GM23338 (cell line): Measurements from ENCODE around the gene DGKD. TPM values are rescaled to one million over a fixed set of nuclear protein-coding genes. Genes with fewer than 3 reads are reported as not detected.
A peak's percentile ranks its signal among the peaks of the same experiment; 100 is the strongest.

Experiments used
- ATAC-seq: fragments of 200-7000 bp; cut with Tn5 transposase; 3 replicates; pipeline ENCODE4 v1.9.1; 2020
- DNase-seq: peaks from one replicate; pipeline ENCODE4 v3.0.0-alpha.2; 2015; ENCODE audit warnings: low spot score
- H2AFZ ChIP-seq: fragments of 200-600 bp; sonication (generic); 2 replicates; pipeline ENCODE4 v1.8.0; 2016; ENCODE audit warnings: antibody characterized with exemption, mild to moderate bottlenecking, moderate library complexity
- H3F3A ChIP-seq: fragments of 200-600 bp; sonication (generic); replicated peaks from 2 replicates; pipeline ENCODE4 v1.8.0; 2017; ENCODE audit warnings: antibody characterized with exemption, mixed run types, low read depth
- H3K27ac ChIP-seq: fragments of 200-600 bp; sonication (generic); 2 replicates; pipeline ENCODE4 v1.6.1; 2016; ENCODE audit warnings: low read depth
- H3K27me3 ChIP-seq: fragments of 200-600 bp; sonication (generic); 2 replicates; pipeline ENCODE4 v1.8.0; 2016; ENCODE audit warnings: mild to moderate bottlenecking, mixed run types, moderate library complexity; ENCODE audit not compliant: insufficient read depth
- H3K36me3 ChIP-seq: fragments of 200-600 bp; sonication (generic); 2 replicates; pipeline ENCODE4 v1.8.0; 2016; ENCODE audit warnings: mild to moderate bottlenecking; ENCODE audit not compliant: insufficient read depth
- H3K4me1 ChIP-seq: fragments of 200-600 bp; sonication (generic); 2 replicates; pipeline ENCODE4 v1.8.0; 2016; ENCODE audit warnings: mild to moderate bottlenecking, moderate library complexity; ENCODE audit not compliant: insufficient read depth
- H3K4me2 ChIP-seq: fragments of 200-600 bp; sonication (generic); 2 replicates; pipeline ENCODE4 v1.7.1; 2017; ENCODE audit warnings: mixed run types
- H3K4me3 ChIP-seq: fragments of 200-600 bp; sonication (generic); 2 replicates; pipeline ENCODE4 v1.6.1; 2016; ENCODE audit warnings: mixed run types
- H3K79me2 ChIP-seq: fragments of 200-600 bp; sonication (generic); replicated peaks from 2 replicates; pipeline ENCODE4 v1.8.0; 2017; ENCODE audit warnings: mild to moderate bottlenecking; ENCODE audit not compliant: insufficient read depth
- H3K9me2 ChIP-seq: fragments of 200-600 bp; sonication (generic); 2 replicates; pipeline ENCODE4 v1.8.0; 2017; ENCODE audit not compliant: insufficient read depth
- H4K20me1 ChIP-seq: fragments of 200-600 bp; sonication (generic); replicated peaks from 2 replicates; pipeline ENCODE4 v1.8.0; 2017; ENCODE audit warnings: mild to moderate bottlenecking; ENCODE audit not compliant: insufficient read depth
- H3K27ac Mint-ChIP-seq: 2 replicates; pipeline ENCODE4 v1.8.0; 2020; ENCODE audit warnings: inconsistent platforms, mild to moderate bottlenecking, moderate library complexity, mixed read lengths
- H3K27me3 Mint-ChIP-seq: 3 replicates; pipeline ENCODE4 v1.8.0; 2022; ENCODE audit warnings: low read depth, mild to moderate bottlenecking, moderate library complexity, mixed read lengths, inconsistent platforms; ENCODE audit not compliant: insufficient read depth, poor library complexity
- H3K36me3 Mint-ChIP-seq: 3 replicates; pipeline ENCODE4 v1.8.0; 2021; ENCODE audit warnings: low read depth, mild to moderate bottlenecking, inconsistent platforms, moderate library complexity, mixed read lengths
- H3K4me1 Mint-ChIP-seq: 3 replicates; pipeline ENCODE4 v1.8.0; 2020; ENCODE audit warnings: mild to moderate bottlenecking, inconsistent platforms, mixed read lengths
- H3K4me3 Mint-ChIP-seq: 3 replicates; pipeline ENCODE4 v1.8.0; 2021; ENCODE audit warnings: moderate library complexity, mild to moderate bottlenecking, inconsistent platforms, mixed read lengths
- H3K9me3 Mint-ChIP-seq: 3 replicates; pipeline ENCODE4 v1.8.0; 2020; ENCODE audit warnings: moderate library complexity, mild to moderate bottlenecking, inconsistent platforms, mixed read lengths
- CTCF ChIP-seq, 2 experiments: fragments of 200-600 bp in 1 of 2; sonication (generic) in 1 of 2; conservative IDR thresholded peaks; 2 replicates each; pipeline versions ENCODE4 v1.5.1 to v1.6.1; 2016 to 2017; ENCODE audit warnings: antibody characterized with exemption in 2 of 2, low read depth in 2 of 2, mild to moderate bottlenecking in 2 of 2, moderate library complexity in 1 of 2
- ZNF462 ChIP-seq: fragments of 250-450 bp; sonication (Bioruptor Pico); IDR thresholded peaks from 2 replicates; pipeline ENCODE4 v1.5.0; 2020; ENCODE audit warnings: mild to moderate bottlenecking, moderate library complexity
- polyA plus RNA-seq: library from polyadenylated mRNA; unstranded; fragments of >200 nt; fragmentation: Nextera tagmentation; extraction: Ambion mirVana; gene quantifications from 2 replicates; pipeline ENCODE4 v1.2.1, GENCODE V29; 2016
- total RNA-seq: library from RNA; depleted of rRNA; stranded (reverse); fragments of >200 nt; shearing (Covaris generic); gene quantifications from 2 replicates; pipeline ENCODE4 v1.2.3, GENCODE V29; 2014

The DGKD gene
- total and polyA plus RNA-seq, 2 experiments from 2014 or later = 11.1 to 23.4 TPM

- H3K27ac Mint-ChIP-seq = no peak overlapping the region
- H3K4me1 ChIP-seq = no peaks in the 10 kb centered on the region
- peaks cover 37% of the 10 kb centered on the region for H3K36me3 Mint-ChIP-seq
- H3K27me3 Mint-ChIP-seq = peaks cover 5% of the 10 kb centered on the region
- DNase-seq = no peak
- no peak overlapping the region for H3K4me2 ChIP-seq
- H3K27me3 ChIP-seq = no peaks in the 10 kb centered on the region
- peak; percentile 18 to 21; a peak in 2 of 4 replicates for TF ChIP-seq CTCF (conservative IDR thresholded peaks at IDR 0.05; ENCODE audit: low read depth in 2 of 2)
- no peak for TF ChIP-seq ZNF462 (CRISPR knock-in tag)
- H3K4me1 Mint-ChIP-seq = no peaks in the 10 kb centered on the region
- no peaks in the 10 kb centered on the region for H3F3A ChIP-seq
- H3K27ac ChIP-seq = no peak overlapping the region
- peaks cover 6% of the 10 kb centered on the region; the same call in 1 of the 2 replicates for H3K36me3 ChIP-seq
- H4K20me1 ChIP-seq = no peaks in the 10 kb centered on the region
- H3K9me3 Mint-ChIP-seq = peaks cover 19% of the 10 kb centered on the region
- H3K4me3 ChIP-seq = no peak overlapping the region
- H2AFZ ChIP-seq = no peak overlapping the region
- no peak overlapping the region for H3K4me3 Mint-ChIP-seq
- ATAC-seq = peak; percentile 38
- H3K79me2 ChIP-seq = no peaks in the 10 kb centered on the region
- H3K9me2 ChIP-seq = no peaks in the 10 kb centered on the region
These were observed 125.6 kb downstream of the DGKD start for GRCh38 chr2:233479616-233480489.
